ENCODE measurements around the gene CCDC57. TPM values are rescaled to one million over a fixed set of nuclear protein-coding genes. Genes with fewer than 3 reads are reported as not detected.
A peak's percentile ranks its signal among the peaks of the same experiment; 100 is the strongest.

The CCDC57 gene
- total RNA-seq, 1 experiment from 2014 or later, result 8.4 TPM

GRCh38 chr17:82108496-82108945, 104.1 kb downstream of the CCDC57 start:
- no peak for DNase-seq (ENCODE audit: low read depth)
- in situ Hi-C loops (cut with HindIII; ENCODE audit: low pct_unique_long_range_greater_than_20kb, low sequenced_read_pairs), result no loop called here

- in situ Hi-C loops (cut with HindIII; ENCODE audit: low pct_unique_long_range_greater_than_20kb, low sequenced_read_pairs), result no loop called here
- no peak for DNase-seq (ENCODE audit: low read depth)
Measured at GRCh38 chr17:82108038-82108437, 104.6 kb downstream of the CCDC57 start.

GRCh38 chr17:82107341-82107860, 105.2 kb downstream of the CCDC57 start:
- DNase-seq (ENCODE audit: low read depth), result no peak
- in situ Hi-C loops (cut with HindIII; ENCODE audit: low pct_unique_long_range_greater_than_20kb, low sequenced_read_pairs), result no loop called here

- in situ Hi-C loops (cut with HindIII; ENCODE audit: low pct_unique_long_range_greater_than_20kb, low sequenced_read_pairs), result no loop called here
- no peak for DNase-seq (ENCODE audit: low read depth)
Measured at GRCh38 chr17:82106688-82107305, 105.8 kb downstream of the CCDC57 start.

GRCh38 chr17:82105882-82106687, 106.6 kb downstream of the CCDC57 start:
- in situ Hi-C loops (cut with HindIII; ENCODE audit: low pct_unique_long_range_greater_than_20kb, low sequenced_read_pairs), result no loop called here
- peak; percentile 65 for DNase-seq (ENCODE audit: low read depth)

- DNase-seq (ENCODE audit: low read depth), result no peak
- in situ Hi-C loops (cut with HindIII; ENCODE audit: low pct_unique_long_range_greater_than_20kb, low sequenced_read_pairs), result no loop called here
Measured at GRCh38 chr17:82105417-82105881, 107.2 kb downstream of the CCDC57 start.

GRCh38 chr17:82104797-82105416, 107.7 kb downstream of the CCDC57 start:
- in situ Hi-C loops (cut with HindIII; ENCODE audit: low pct_unique_long_range_greater_than_20kb, low sequenced_read_pairs), result no loop called here

GRCh38 chr17:82103553-82104451, 108.8 kb downstream of the CCDC57 start:
- DNase-seq (ENCODE audit: low read depth), result no peak
- in situ Hi-C loops (cut with HindIII; ENCODE audit: low pct_unique_long_range_greater_than_20kb, low sequenced_read_pairs), result no loop called here

More at GRCh38 chr17:82104797-82105416, 107.7 kb downstream of the CCDC57 start:
- DNase-seq (ENCODE audit: low read depth), result no peak

- in situ Hi-C loops (cut with HindIII; ENCODE audit: low pct_unique_long_range_greater_than_20kb, low sequenced_read_pairs), result no loop called here
- no peak for DNase-seq (ENCODE audit: low read depth)
Measured at GRCh38 chr17:82101767-82102679, 110.6 kb downstream of the CCDC57 start.

- in situ Hi-C loops (cut with HindIII; ENCODE audit: low pct_unique_long_range_greater_than_20kb, low sequenced_read_pairs), result no loop called here
- DNase-seq (ENCODE audit: low read depth), result no peak
Measured at GRCh38 chr17:82101301-82101715, 111.3 kb downstream of the CCDC57 start.

- DNase-seq (ENCODE audit: low read depth), result no peak
- in situ Hi-C loops (cut with HindIII; ENCODE audit: low pct_unique_long_range_greater_than_20kb, low sequenced_read_pairs), result no loop called here
Measured at GRCh38 chr17:82100502-82101298, 111.9 kb downstream of the CCDC57 start.

GRCh38 chr17:82098939-82099763, 113.5 kb downstream of the CCDC57 start:
- DNase-seq (ENCODE audit: low read depth), result no peak
- in situ Hi-C loops (cut with HindIII; ENCODE audit: low pct_unique_long_range_greater_than_20kb, low sequenced_read_pairs), result no loop called here

GRCh38 chr17:82098169-82098938, 114.3 kb downstream of the CCDC57 start, which contains the start of gene FASN:
FASN (minus strand) TSS chr17:82098236; CDS start chr17:82096445, 1,791 bp downstream.
- in situ Hi-C loops (cut with HindIII; ENCODE audit: low pct_unique_long_range_greater_than_20kb, low sequenced_read_pairs), result no loop called here
- DNase-seq (ENCODE audit: low read depth), result peak; percentile 95

GRCh38 chr17:82097919-82098168, 114.8 kb downstream of the CCDC57 start:
- in situ Hi-C loops (cut with HindIII; ENCODE audit: low pct_unique_long_range_greater_than_20kb, low sequenced_read_pairs), result no loop called here
- DNase-seq (ENCODE audit: low read depth), result no peak
